HepG2 (cell line): ENCODE results near the gene PRKCE. TPM values are rescaled to one million over a fixed set of nuclear protein-coding genes. Genes with fewer than 3 reads are reported as not detected.

Experiments
- ATAC-seq: fragments of 200-7000 bp; cut with Tn5 transposase; 3 replicates; pipeline ENCODE4 v1.9.1; 2020; ENCODE audit warnings: mild to moderate bottlenecking, moderate library complexity
- BruUV-seq: library from RNA; stranded (reverse); fragments of 400-500 nt; replicated peaks from 2 replicates; lab custom pipeline; 2021; lab: Mats Ljungman, UMichigan
- CTCF ChIA-PET: fragments of 300-600 bp; formaldehyde crosslinking; extraction: SDS; loops from one replicate; lab custom pipeline; 2021; ENCODE audit warnings: low total read pairs, inconsistent platforms, low intra/inter-chr PET ratio; lab: Yijun Ruan, JAX
- POLR2A ChIA-PET: fragments of 350-600 bp; sonication (Branson Sonifier 250); formaldehyde crosslinking; loops from one replicate; lab custom pipeline; 2020; ENCODE audit warnings: antibody characterized with exemption, inconsistent platforms; lab: Yijun Ruan, JAX
- DNase-seq: peaks from one replicate; pipeline ENCODE4 v3.0.0-alpha.2; 2015; ENCODE audit warnings: low spot score
- FAIRE-seq: peaks from 3 replicates; lab custom pipeline; 2011; peaks lifted over from hg19 to GRCh38; lab: Jason Lieb, UNC
- H2AFZ ChIP-seq: one replicate; pipeline ENCODE4 v1.6.1; 2011; ENCODE audit warnings: low read length, inconsistent platforms
- H3K27ac ChIP-seq: fragments of 300-600 bp; 3 replicates; pipeline ENCODE4 v1.8.0; 2011; ENCODE audit warnings: mixed run types, mild to moderate bottlenecking, mixed read lengths, low read length, inconsistent platforms; ENCODE audit not compliant: insufficient read depth; ENCODE audit errors: extremely low read length
- H3K27me3 ChIP-seq, 2 experiments: fragments of 200-600 bp in 1 of 2; 2 replicates in 1 of 2; 3 replicates in 1 of 2; pipeline versions ENCODE4 v1.6.0 to v1.8.0; 2011; ENCODE audit warnings: low read length in 2 of 2, mild to moderate bottlenecking in 2 of 2, moderate library complexity in 2 of 2, inconsistent platforms in 1 of 2; ENCODE audit not compliant: insufficient read depth in 2 of 2, control insufficient read depth in 1 of 2
- H3K36me3 ChIP-seq, 2 experiments: fragments of 200-600 bp in 1 of 2; replicated peaks in 1 of 2; 2 replicates in 1 of 2; 3 replicates in 1 of 2; pipeline versions ENCODE4 v1.5.1 to v1.8.0; 2011; ENCODE audit warnings: low read length in 2 of 2, inconsistent platforms in 1 of 2; ENCODE audit not compliant: insufficient read depth in 2 of 2, control insufficient read depth in 1 of 2
- H3K4me1 ChIP-seq: 2 replicates; pipeline ENCODE4 v1.5.1; 2012; ENCODE audit warnings: low read length, inconsistent platforms; ENCODE audit not compliant: insufficient read depth
- H3K4me2 ChIP-seq: 2 replicates; pipeline ENCODE4 v1.6.0; 2011; ENCODE audit warnings: low read depth, low read length, inconsistent platforms
- H3K4me3 ChIP-seq, 3 experiments: fragments of 200-600 bp in 1 of 3; sonication (generic), shearing (Covaris generic) in 1 of 3; replicated peaks in 1 of 3; 2 replicates each; pipeline ENCODE4 v1.5.1; 2011 to 2016; ENCODE audit warnings: low read length in 3 of 3, inconsistent platforms in 2 of 3, low read depth in 2 of 3, mild to moderate bottlenecking in 2 of 3, control low read depth in 1 of 3, mixed read lengths in 1 of 3; ENCODE audit not compliant: insufficient read depth in 1 of 3
- H3K79me2 ChIP-seq: one replicate; pipeline ENCODE4 v1.6.1; 2011; ENCODE audit warnings: low read length, inconsistent platforms; ENCODE audit not compliant: insufficient read depth
- H3K9ac ChIP-seq: 2 replicates; pipeline ENCODE4 v1.6.0; 2011; ENCODE audit warnings: mild to moderate bottlenecking, low read depth, low read length, inconsistent platforms; ENCODE audit not compliant: insufficient read depth
- H3K9me3 ChIP-seq: 2 replicates; pipeline ENCODE4 v1.5.1; 2012; ENCODE audit warnings: mild to moderate bottlenecking, low read length
- H4K20me1 ChIP-seq: 2 replicates; pipeline ENCODE4 v1.6.0; 2011; ENCODE audit warnings: inconsistent platforms, mild to moderate bottlenecking, low read length, moderate library complexity; ENCODE audit not compliant: insufficient read depth
- ELF1 ChIP-seq: sonication (generic); formaldehyde crosslinking; IDR thresholded peaks from 2 replicates; pipeline ENCODE4 v1.4.0; 2020; ENCODE audit warnings: missing genetic modification reagents
- HNF4A ChIP-seq: sonication (generic); formaldehyde crosslinking; IDR thresholded peaks from 2 replicates; pipeline ENCODE4 v1.4.0; 2020; ENCODE audit warnings: missing genetic modification reagents
- MAF1 ChIP-seq: sonication (generic); formaldehyde crosslinking; IDR thresholded peaks from 2 replicates; pipeline ENCODE4 v1.5.0; 2020; ENCODE audit warnings: missing genetic modification reagents, borderline replicate concordance
- MYC ChIP-seq: sonication (generic); formaldehyde crosslinking; IDR thresholded peaks from 2 replicates; pipeline ENCODE4 v1.9.0; 2021; ENCODE audit warnings: missing genetic modification reagents, borderline replicate concordance
- PAWR ChIP-seq: sonication (generic); formaldehyde crosslinking; IDR thresholded peaks from 2 replicates; pipeline ENCODE4 v1.4.0; 2020; ENCODE audit warnings: missing genetic modification reagents, mild to moderate bottlenecking, borderline replicate concordance
- SMAD1 ChIP-seq: sonication (generic); formaldehyde crosslinking; IDR thresholded peaks from 2 replicates; pipeline ENCODE4 v1.4.0; 2020; ENCODE audit warnings: missing genetic modification reagents, low read depth, mild to moderate bottlenecking, borderline replicate concordance
- SP1 ChIP-seq, 2 experiments: fragments of 450-650 bp in 1 of 2; sonication (generic) in 1 of 2; formaldehyde crosslinking in 1 of 2; IDR thresholded peaks; 2 replicates each; pipeline versions ENCODE4 v1.4.0 to v1.6.1; 2016 to 2020; ENCODE audit warnings: missing genetic modification reagents in 1 of 2
- TOE1 ChIP-seq: sonication (generic); formaldehyde crosslinking; IDR thresholded peaks from 2 replicates; pipeline ENCODE4 v1.4.0; 2020; ENCODE audit warnings: mild to moderate bottlenecking, missing genetic modification reagents
- ZNF562 ChIP-seq: sonication (generic); formaldehyde crosslinking; IDR thresholded peaks from 2 replicates; pipeline ENCODE4 v1.8.0; 2022; ENCODE audit warnings: missing genetic modification reagents, borderline replicate concordance
- ZNF761 ChIP-seq: sonication (generic); formaldehyde crosslinking; conservative IDR thresholded peaks from 2 replicates; pipeline ENCODE4 v1.4.0; 2020; ENCODE audit warnings: mild to moderate bottlenecking, missing genetic modification reagents
- WGBS: methylation state at CpG from one replicate; pipeline ENCODE4 v1.1.6; 2017; ENCODE audit warnings: low lambda C conversion rate; 5-methylcytosine and 5-hydroxymethylcytosine counted together
- in situ Hi-C: cut with HindIII; loops from 2 replicates; pipeline ENCODE4 v1.10.0; 2017; ENCODE audit warnings: low pct_unique_long_range_greater_than_20kb; ENCODE audit not compliant: extremely low pct_ligation_motif_present
- intact Hi-C: fragments of 100-400 bp; cut with micrococcal nuclease; formaldehyde crosslinking; loops from one replicate; pipeline ENCODE4 v1.10.0; 2022; ENCODE audit not compliant: unreplicated experiment
- polyA plus RNA-seq, 8 experiments: library from polyadenylated mRNA; depleted of rRNA in 3 of 8; stranded (reverse) in 7 of 8; unstranded in 1 of 8; fragments of >200 nt; fragmentation: Illumina TruSeq in 4 of 8; extraction: Trizol in 4 of 8; gene quantifications; 2 replicates each; pipeline versions ENCODE4 v1.2.1 to v1.2.3, GENCODE V29; 2011 to 2016; ENCODE audit warnings: low read depth in 4 of 8, missing spikeins in 1 of 8, mixed read lengths in 1 of 8; ENCODE audit not compliant: insufficient read depth in 1 of 8
- total RNA-seq, 5 experiments: library from RNA; depleted of rRNA; stranded (reverse); fragments of >200 nt; fragmentation: Illumina TruSeq; extraction: Trizol; gene quantifications; 2 replicates each; pipeline ENCODE4 v1.2.3, GENCODE V29; 2016; ENCODE audit warnings: low read depth in 1 of 5
- TF ChIP-seq, protein P1 (sequence below): sonication (generic); formaldehyde crosslinking; IDR thresholded peaks from 2 replicates; pipeline ENCODE4 v1.9.0; 2021; ENCODE audit warnings: missing genetic modification reagents, borderline replicate concordance
- TF ChIP-seq, protein P2 (sequence below): sonication (generic); formaldehyde crosslinking; IDR thresholded peaks from 2 replicates; pipeline ENCODE4 v1.4.0; 2020; ENCODE audit warnings: missing genetic modification reagents, borderline replicate concordance

PRKCE gene
- total and polyA plus RNA-seq, 2 of the 13 experiments (the other 11 are each of a cell fraction or from before 2014, with no cell fraction given), result 1.0 to 3.9 TPM

- in situ Hi-C loops, result no loop called here
- Histone ChIP-seq H3K4me3 (no peak overlapping the region), H3K79me2 (no peaks in the 10 kb centered on the region), H2AFZ (no peak overlapping the region), H3K36me3 (no peaks in the 10 kb centered on the region), H3K9me3 (no peaks in the 10 kb centered on the region), H4K20me1 (no peaks in the 10 kb centered on the region), H3K27me3 (no peaks in the 10 kb centered on the region), H3K4me1 (no peaks in the 10 kb centered on the region), H3K4me2 (no peak overlapping the region), H3K27ac (no peak overlapping the region), H3K9ac (no peak overlapping the region)
- WGBS, result 11% methylated on average over 5 of the region's 5 CpGs
- ChIA-PET POLR2A (no interaction called here), CTCF (no interaction called here)
- intact Hi-C loops, result no loop called here
- no peak for DNase-seq
- peak; percentile 97 for ATAC-seq
- FAIRE-seq, result no peak
- no TSS peak for BruUV-seq
- TF ChIP-seq HNF4A (CRISPR knock-in tag) (peak; percentile 24; the same call in 1 of the 2 replicates), SMAD1 (CRISPR knock-in tag) (no peak), TOE1 (CRISPR knock-in tag) (no peak), ZNF562 (no peak), PAWR (CRISPR knock-in tag) (no peak)
- TF ChIP-seq, protein P1, sequence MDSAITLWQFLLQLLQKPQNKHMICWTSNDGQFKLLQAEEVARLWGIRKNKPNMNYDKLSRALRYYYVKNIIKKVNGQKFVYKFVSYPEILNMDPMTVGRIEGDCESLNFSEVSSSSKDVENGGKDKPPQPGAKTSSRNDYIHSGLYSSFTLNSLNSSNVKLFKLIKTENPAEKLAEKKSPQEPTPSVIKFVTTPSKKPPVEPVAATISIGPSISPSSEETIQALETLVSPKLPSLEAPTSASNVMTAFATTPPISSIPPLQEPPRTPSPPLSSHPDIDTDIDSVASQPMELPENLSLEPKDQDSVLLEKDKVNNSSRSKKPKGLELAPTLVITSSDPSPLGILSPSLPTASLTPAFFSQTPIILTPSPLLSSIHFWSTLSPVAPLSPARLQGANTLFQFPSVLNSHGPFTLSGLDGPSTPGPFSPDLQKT (CRISPR knock-in tag), result no peak
Observed at GRCh38 chr2:45872211-45872610, 220.7 kb downstream of the PRKCE start.

- Histone ChIP-seq H3K27me3 (no peaks in the 10 kb centered on the region), H3K4me3 (no peak overlapping the region), H3K4me2 (no peak overlapping the region), H3K4me1 (no peaks in the 10 kb centered on the region), H3K9ac (no peak overlapping the region), H2AFZ (no peak overlapping the region), H3K27ac (no peak overlapping the region), H3K9me3 (no peaks in the 10 kb centered on the region), H3K36me3 (no peaks in the 10 kb centered on the region), H3K79me2 (no peaks in the 10 kb centered on the region), H4K20me1 (no peaks in the 10 kb centered on the region)
- FAIRE-seq (no peak), DNase-seq (no peak), ATAC-seq (no peak)
- CTCF ChIA-PET, result no interaction called here
- in situ Hi-C loops, result no loop called here
- intact Hi-C loops, result no loop called here
- no TSS peak for BruUV-seq
- POLR2A ChIA-PET, result no interaction called here
- WGBS, result 75% methylated on average over 3 of the region's 3 CpGs
- no peak for TF ChIP-seq MYC
- TF ChIP-seq, protein P2, sequence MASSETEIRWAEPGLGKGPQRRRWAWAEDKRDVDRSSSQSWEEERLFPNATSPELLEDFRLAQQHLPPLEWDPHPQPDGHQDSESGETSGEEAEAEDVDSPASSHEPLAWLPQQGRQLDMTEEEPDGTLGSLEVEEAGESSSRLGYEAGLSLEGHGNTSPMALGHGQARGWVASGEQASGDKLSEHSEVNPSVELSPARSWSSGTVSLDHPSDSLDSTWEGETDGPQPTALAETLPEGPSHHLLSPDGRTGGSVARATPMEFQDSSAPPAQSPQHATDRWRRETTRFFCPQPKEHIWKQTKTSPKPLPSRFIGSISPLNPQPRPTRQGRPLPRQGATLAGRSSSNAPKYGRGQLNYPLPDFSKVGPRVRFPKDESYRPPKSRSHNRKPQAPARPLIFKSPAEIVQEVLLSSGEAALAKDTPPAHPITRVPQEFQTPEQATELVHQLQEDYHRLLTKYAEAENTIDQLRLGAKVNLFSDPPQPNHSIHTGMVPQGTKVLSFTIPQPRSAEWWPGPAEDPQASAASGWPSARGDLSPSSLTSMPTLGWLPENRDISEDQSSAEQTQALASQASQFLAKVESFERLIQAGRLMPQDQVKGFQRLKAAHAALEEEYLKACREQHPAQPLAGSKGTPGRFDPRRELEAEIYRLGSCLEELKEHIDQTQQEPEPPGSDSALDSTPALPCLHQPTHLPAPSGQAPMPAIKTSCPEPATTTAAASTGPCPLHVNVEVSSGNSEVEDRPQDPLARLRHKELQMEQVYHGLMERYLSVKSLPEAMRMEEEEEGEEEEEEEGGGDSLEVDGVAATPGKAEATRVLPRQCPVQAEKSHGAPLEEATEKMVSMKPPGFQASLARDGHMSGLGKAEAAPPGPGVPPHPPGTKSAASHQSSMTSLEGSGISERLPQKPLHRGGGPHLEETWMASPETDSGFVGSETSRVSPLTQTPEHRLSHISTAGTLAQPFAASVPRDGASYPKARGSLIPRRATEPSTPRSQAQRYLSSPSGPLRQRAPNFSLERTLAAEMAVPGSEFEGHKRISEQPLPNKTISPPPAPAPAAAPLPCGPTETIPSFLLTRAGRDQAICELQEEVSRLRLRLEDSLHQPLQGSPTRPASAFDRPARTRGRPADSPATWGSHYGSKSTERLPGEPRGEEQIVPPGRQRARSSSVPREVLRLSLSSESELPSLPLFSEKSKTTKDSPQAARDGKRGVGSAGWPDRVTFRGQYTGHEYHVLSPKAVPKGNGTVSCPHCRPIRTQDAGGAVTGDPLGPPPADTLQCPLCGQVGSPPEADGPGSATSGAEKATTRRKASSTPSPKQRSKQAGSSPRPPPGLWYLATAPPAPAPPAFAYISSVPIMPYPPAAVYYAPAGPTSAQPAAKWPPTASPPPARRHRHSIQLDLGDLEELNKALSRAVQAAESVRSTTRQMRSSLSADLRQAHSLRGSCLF (CRISPR knock-in tag), result no peak
- no peak for TF ChIP-seq ELF1 (CRISPR knock-in tag)
- no peak for TF ChIP-seq SP1 (IDR thresholded peaks at IDR 0.05)
- no peak for TF ChIP-seq SP1 (CRISPR knock-in tag; IDR thresholded peaks at IDR 0.05)
- TF ChIP-seq MAF1, result no peak
- no peak for TF ChIP-seq ZNF761 (CRISPR knock-in tag)
Observed at GRCh38 chr2:45874344-45874743, 222.9 kb downstream of the PRKCE start.
